ENCODE results near the gene MYLK4. TPM values are rescaled to one million over a fixed set of nuclear protein-coding genes. Genes with fewer than 3 reads are reported as not detected.

MYLK4 gene
- total RNA-seq, 4 donors from 2014 or later: 1.2 to 6.4 (median 1.3) TPM

GRCh38 chr6:2705256-2705655 is 45.5 kb downstream of the MYLK4 start:
- intact Hi-C loops (cut with DNase I; ENCODE audit: low total_unique reads): no loop called here
- H3K9me3 ChIP-seq: no peaks in the 10 kb centered on the region
- no peak for DNase-seq
- no peaks in the 10 kb centered on the region for H3K36me3 ChIP-seq
- no peaks in the 10 kb centered on the region for H3K27me3 ChIP-seq
- H3K4me3 ChIP-seq: no peak overlapping the region
- H3K27ac ChIP-seq: no peak overlapping the region
- no peaks in the 10 kb centered on the region for H3K4me1 ChIP-seq
- TF ChIP-seq CTCF (IDR thresholded peaks at IDR 0.05) (no peak), POLR2A (IDR thresholded peaks at IDR 0.05) (no peak)

DNA sequence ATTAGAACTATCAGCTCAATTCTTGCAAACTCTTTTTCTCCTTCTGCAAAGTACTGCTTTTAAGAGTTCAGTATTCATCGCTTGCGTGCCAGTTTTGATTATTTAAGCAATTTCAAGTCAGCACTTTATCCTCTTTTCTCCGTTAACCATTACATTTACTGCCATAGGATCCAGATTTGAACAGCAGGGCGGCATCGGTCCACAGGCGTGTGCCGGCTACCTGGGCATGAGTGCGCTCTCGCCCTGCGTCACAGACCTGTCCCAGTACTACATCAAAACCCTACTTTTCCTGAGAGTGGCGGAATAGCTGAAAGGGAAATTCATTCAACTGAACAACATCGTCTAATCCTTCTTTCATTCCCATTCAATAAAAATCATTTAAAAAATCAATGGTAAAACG is 53.4 kb downstream of the MYLK4 start:
- Histone ChIP-seq H3K4me3 (no peak overlapping the region), H3K36me3 (no peaks in the 10 kb centered on the region), H3K9me3 (no peaks in the 10 kb centered on the region), H3K4me1 (no peaks in the 10 kb centered on the region), H3K27ac (no peak overlapping the region), H3K27me3 (no peaks in the 10 kb centered on the region)
- TF ChIP-seq POLR2A (IDR thresholded peaks at IDR 0.05): no peak
- TF ChIP-seq CTCF (IDR thresholded peaks at IDR 0.05): no peak
- DNase-seq: no peak
- intact Hi-C loops (cut with DNase I; ENCODE audit: low total_unique reads): no loop called here

GRCh38 chr6:2695454-2696095 is 55.1 kb downstream of the MYLK4 start:
- Histone ChIP-seq H3K27ac (no peak overlapping the region), H3K4me1 (no peaks in the 10 kb centered on the region), H3K9me3 (no peaks in the 10 kb centered on the region), H3K27me3 (no peaks in the 10 kb centered on the region), H3K4me3 (no peak overlapping the region), H3K36me3 (no peaks in the 10 kb centered on the region)
- TF ChIP-seq CTCF (IDR thresholded peaks at IDR 0.05): no peak
- no peak for TF ChIP-seq POLR2A (IDR thresholded peaks at IDR 0.05)
- DNase-seq: no peak
- intact Hi-C loops (cut with DNase I; ENCODE audit: low total_unique reads): no loop called here

GRCh38 chr6:2693231-2693630 is 57.5 kb downstream of the MYLK4 start:
- no peaks in the 10 kb centered on the region for H3K27me3 ChIP-seq
- H3K4me1 ChIP-seq: no peaks in the 10 kb centered on the region
- H3K36me3 ChIP-seq: no peaks in the 10 kb centered on the region
- no peak overlapping the region for H3K27ac ChIP-seq
- H3K4me3 ChIP-seq: no peak overlapping the region
- H3K9me3 ChIP-seq: no peaks in the 10 kb centered on the region
- intact Hi-C loops (cut with DNase I; ENCODE audit: low total_unique reads): no loop called here
- no peak for DNase-seq
- TF ChIP-seq POLR2A (IDR thresholded peaks at IDR 0.05): no peak
- TF ChIP-seq CTCF (IDR thresholded peaks at IDR 0.05): no peak

GRCh38 chr6:2688401-2689064 is 62.2 kb downstream of the MYLK4 start:
- Histone ChIP-seq H3K27ac (no peak overlapping the region), H3K27me3 (no peaks in the 10 kb centered on the region), H3K4me1 (no peaks in the 10 kb centered on the region), H3K9me3 (no peaks in the 10 kb centered on the region), H3K4me3 (no peak overlapping the region), H3K36me3 (no peaks in the 10 kb centered on the region)
- TF ChIP-seq CTCF (IDR thresholded peaks at IDR 0.05): no peak
- no peak for TF ChIP-seq POLR2A (IDR thresholded peaks at IDR 0.05)
- DNase-seq: no peak
- intact Hi-C loops (cut with DNase I; ENCODE audit: low total_unique reads): no loop called here
